ENCODE measurements around the gene RIC3.

The RIC3 gene

DNA sequence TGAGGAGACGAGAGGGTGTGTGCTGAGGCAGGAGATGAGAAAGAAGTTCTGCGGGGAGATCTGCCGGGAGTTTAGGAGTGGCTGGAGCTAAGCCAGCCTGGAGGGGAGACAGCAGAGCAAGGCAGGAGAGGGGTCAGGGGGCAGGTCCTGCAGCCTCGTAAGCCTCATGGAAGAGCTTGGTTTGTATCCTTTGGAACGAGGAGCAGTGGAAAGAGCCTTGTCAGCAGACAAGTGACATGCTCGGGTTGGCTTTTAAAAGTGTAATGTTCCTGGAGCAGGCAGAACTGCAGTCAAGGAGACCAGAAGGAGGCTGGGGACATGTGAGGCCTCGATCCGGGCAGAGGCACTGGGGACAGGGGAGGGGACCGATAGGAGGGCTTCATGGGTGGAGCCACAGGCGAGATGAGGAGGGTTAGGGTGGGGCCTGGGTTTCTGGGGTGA, 109.2 kb downstream of the RIC3 start:
- Histone ChIP-seq H3K27ac (no peak overlapping the region), H3K9ac (no peak overlapping the region), H2AFZ (ENCODE audit: low read depth) (no peak overlapping the region), H3K79me2 (ENCODE audit: insufficient read depth, low read depth) (no peaks in the 10 kb centered on the region), H3K4me2 (no peak overlapping the region), H3K4me3 (IDR thresholded peaks at IDR 0.05; ENCODE audit: insufficient read depth, low read depth, low read length) (no peak overlapping the region), H3K27me3 (ENCODE audit: insufficient read depth, low read depth) (no peaks in the 10 kb centered on the region), H3K4me1 (ENCODE audit: low read depth, poor library complexity, severe bottlenecking) (no peaks in the 10 kb centered on the region), H4K20me1 (ENCODE audit: insufficient read depth) (no peaks in the 10 kb centered on the region), H3K36me3 (ENCODE audit: insufficient read depth) (no peaks in the 10 kb centered on the region)
- TF ChIP-seq CTCF (conservative IDR thresholded peaks at IDR 0.05; ENCODE audit: low read depth, low read length), result no peak

DNA sequence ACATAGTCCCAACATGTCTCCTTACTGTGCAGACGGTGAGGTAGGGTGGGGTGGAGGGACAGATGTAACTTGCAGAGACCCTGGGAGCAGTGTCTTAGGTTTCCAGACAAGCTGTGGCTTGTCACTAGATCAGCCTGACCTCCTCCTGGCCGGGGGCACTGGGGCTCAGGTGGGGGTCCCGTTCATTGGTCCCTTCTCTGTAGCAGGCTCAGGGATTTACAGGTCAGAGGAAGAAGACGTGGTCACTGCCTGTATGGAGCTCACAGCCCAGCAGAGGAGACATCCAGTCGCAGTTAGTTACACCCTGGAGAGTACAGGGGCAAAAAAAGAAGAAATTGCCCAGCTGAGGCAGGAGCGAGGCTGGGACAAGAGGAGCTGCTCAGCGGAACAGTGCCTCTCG, 109.8 kb downstream of the RIC3 start:
- no peaks in the 10 kb centered on the region for H3K36me3 ChIP-seq (ENCODE audit: insufficient read depth)
- H3K27me3 ChIP-seq (ENCODE audit: insufficient read depth, low read depth), result no peaks in the 10 kb centered on the region
- no peaks in the 10 kb centered on the region for H3K79me2 ChIP-seq (ENCODE audit: insufficient read depth, low read depth)
- H2AFZ ChIP-seq (ENCODE audit: low read depth), result no peak overlapping the region
- H3K27ac ChIP-seq, result no peak overlapping the region
- H4K20me1 ChIP-seq (ENCODE audit: insufficient read depth), result no peaks in the 10 kb centered on the region
- H3K9ac ChIP-seq, result no peak overlapping the region
- no peaks in the 10 kb centered on the region for H3K4me1 ChIP-seq (ENCODE audit: low read depth, poor library complexity, severe bottlenecking)
- no peak for TF ChIP-seq CTCF (conservative IDR thresholded peaks at IDR 0.05; ENCODE audit: low read depth, low read length)
- H3K4me3 ChIP-seq (IDR thresholded peaks at IDR 0.05; ENCODE audit: insufficient read depth, low read depth, low read length), result no peak overlapping the region
- no peak overlapping the region for H3K4me2 ChIP-seq

GRCh38 chr11:8058216-8058615, 110.6 kb downstream of the RIC3 start:
- H3K79me2 ChIP-seq (ENCODE audit: insufficient read depth, low read depth), result no peaks in the 10 kb centered on the region
- H2AFZ ChIP-seq (ENCODE audit: low read depth), result no peak overlapping the region
- TF ChIP-seq CTCF (conservative IDR thresholded peaks at IDR 0.05; ENCODE audit: low read depth, low read length), result no peak
- H3K36me3 ChIP-seq (ENCODE audit: insufficient read depth), result no peaks in the 10 kb centered on the region
- no peak overlapping the region for H3K4me2 ChIP-seq
- H4K20me1 ChIP-seq (ENCODE audit: insufficient read depth), result no peaks in the 10 kb centered on the region
- H3K27ac ChIP-seq, result no peak overlapping the region
- no peak overlapping the region for H3K4me3 ChIP-seq (IDR thresholded peaks at IDR 0.05; ENCODE audit: insufficient read depth, low read depth, low read length)
- H3K9ac ChIP-seq, result no peak overlapping the region
- H3K4me1 ChIP-seq (ENCODE audit: low read depth, poor library complexity, severe bottlenecking), result no peaks in the 10 kb centered on the region
- no peaks in the 10 kb centered on the region for H3K27me3 ChIP-seq (ENCODE audit: insufficient read depth, low read depth)

DNA sequence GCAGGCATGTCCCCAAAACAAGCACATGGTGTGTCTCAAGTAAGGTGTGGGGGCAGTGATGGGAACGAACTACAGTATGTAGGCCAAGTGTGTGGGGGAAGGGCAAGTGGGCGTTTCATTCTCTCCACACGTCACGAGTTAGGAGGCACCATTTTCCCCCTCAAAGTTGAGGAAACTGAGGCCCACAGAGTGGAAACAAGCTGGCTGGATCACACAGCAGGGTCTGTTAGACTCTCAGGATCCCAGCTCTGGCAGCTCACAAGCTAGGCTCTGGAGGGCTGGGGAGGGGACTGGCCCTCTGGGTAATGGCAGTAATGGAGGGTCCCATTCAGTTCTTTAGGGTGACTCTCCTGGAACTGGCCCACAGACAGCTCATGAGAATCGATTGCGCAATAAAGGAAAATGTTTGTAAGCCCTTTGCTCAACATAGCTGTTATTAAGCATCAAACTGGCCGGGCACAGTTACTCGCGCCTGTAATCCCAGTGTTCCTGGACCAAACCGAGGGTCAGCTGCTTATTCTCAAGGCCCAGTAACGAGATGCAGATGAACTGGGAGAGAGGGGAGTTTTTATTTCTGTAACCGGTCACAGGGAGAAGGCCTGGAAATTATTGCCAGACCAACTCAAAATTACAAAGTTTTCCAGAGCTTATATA, 111.9 kb downstream of the RIC3 start:
- Histone ChIP-seq H3K9ac (no peak overlapping the region), H3K4me2 (no peak overlapping the region), H3K27me3 (ENCODE audit: insufficient read depth, low read depth) (no peaks in the 10 kb centered on the region), H3K4me1 (ENCODE audit: low read depth, poor library complexity, severe bottlenecking) (no peaks in the 10 kb centered on the region), H3K27ac (no peak overlapping the region), H3K79me2 (ENCODE audit: insufficient read depth, low read depth) (no peaks in the 10 kb centered on the region), H2AFZ (ENCODE audit: low read depth) (no peak overlapping the region), H4K20me1 (ENCODE audit: insufficient read depth) (no peaks in the 10 kb centered on the region), H3K36me3 (ENCODE audit: insufficient read depth) (no peaks in the 10 kb centered on the region), H3K4me3 (IDR thresholded peaks at IDR 0.05; ENCODE audit: insufficient read depth, low read depth, low read length) (no peak overlapping the region)
- no peak for TF ChIP-seq CTCF (conservative IDR thresholded peaks at IDR 0.05; ENCODE audit: low read depth, low read length)

Measured in KMS-11 (cell line).